ENCODE data around the gene ADH4. TPM values are rescaled to one million over a fixed set of nuclear protein-coding genes. Genes with fewer than 3 reads are reported as not detected.

The ADH4 gene
- total RNA-seq, 1 experiment from 2014 or later: not detected

- Histone ChIP-seq H3K4me1 (ENCODE audit: insufficient read depth, low read length) (no peaks in the 10 kb centered on the region), H2AFZ (ENCODE audit: low read length) (no peak overlapping the region), H4K20me1 (ENCODE audit: control insufficient read depth, insufficient read depth, insufficient read length) (no peaks in the 10 kb centered on the region), H3K18ac (ENCODE audit: insufficient read length, low read depth, low read length) (no peak overlapping the region), H3K79me2 (ENCODE audit: insufficient read depth, low read length) (no peaks in the 10 kb centered on the region), H3K23ac (ENCODE audit: insufficient read length, low read depth, low read length) (no peak overlapping the region), H3K27me3 (ENCODE audit: insufficient read depth, low read length) (no peaks in the 10 kb centered on the region), H4K5ac (ENCODE audit: insufficient read length, low read depth, low read length) (no peak overlapping the region), H2AK5ac (ENCODE audit: insufficient read length, low read length) (no peak overlapping the region), H3K23me2 (ENCODE audit: insufficient read length, low read depth, low read length, poor library complexity, severe bottlenecking) (no peaks in the 10 kb centered on the region), H3K9ac (ENCODE audit: extremely low read depth, insufficient read length, low read length) (no peak overlapping the region), H2BK15ac (ENCODE audit: low read depth, low read length) (no peak overlapping the region), H2BK5ac (ENCODE audit: insufficient read length, low read length) (no peak overlapping the region), H3K56ac (ENCODE audit: insufficient read length, low read depth, low read length) (no peak overlapping the region), H4K91ac (ENCODE audit: insufficient read length, low read depth, low read length) (no peak overlapping the region), H3T11ph (ENCODE audit: low read length) (no peak overlapping the region), H2BK20ac (ENCODE audit: low read depth, low read length, poor library complexity, severe bottlenecking) (no peak overlapping the region), H3K4ac (ENCODE audit: low read depth, low read length) (no peak overlapping the region), H2BK12ac (ENCODE audit: insufficient read length, low read depth, low read length) (no peak overlapping the region), H3K4me2 (ENCODE audit: insufficient read depth, insufficient read length, low read length) (no peak overlapping the region), H2BK120ac (ENCODE audit: low read depth, low read length, poor library complexity, severe bottlenecking) (no peak overlapping the region), H3K14ac (ENCODE audit: insufficient read depth, low read length) (no peak overlapping the region), H3K79me1 (ENCODE audit: insufficient read depth, low read depth, low read length, poor library complexity, severe bottlenecking) (no peaks in the 10 kb centered on the region), H4K8ac (replicated peaks; ENCODE audit: insufficient read length, low read depth, low read length) (no peak overlapping the region), H3K27ac (ENCODE audit: insufficient read length, low read depth, low read length) (no peak overlapping the region), H3K9me3 (ENCODE audit: control insufficient read depth, low read depth, low read length) (no peaks in the 10 kb centered on the region)
- WGBS (ENCODE audit: extremely low coverage, insufficient read length, low lambda C conversion rate): no CpG with 5 or more reads among the region's 4 CpGs
- Mint-ChIP-seq H3K27ac (peak overlapping the region in 2 of 3 experiments; percentile 0 to 78; a peak in 4 of 7 replicates), H3K4me1 (peaks cover 13 to 17% of the 10 kb centered on the region in 2 experiments), H3K4me3 (no peak overlapping the region), H3K9me3 (peaks cover 12 to 16% of the 10 kb centered on the region in 2 experiments), H3K27me3 (ENCODE audit: low read depth) (no peaks in the 10 kb centered on the region; the same call in 1 of the 2 replicates), H3K36me3 (ENCODE audit: insufficient read depth in 1 of 3, low read depth in 3 of 3) (peaks cover 12 to 27% (median 15%) of the 10 kb centered on the region in 3 experiments)
- no peak for DNase-seq
- no peak for TF ChIP-seq CTCF (conservative IDR thresholded peaks at IDR 0.05)
Measured at GRCh38 chr4:99121008-99121407, 23.1 kb downstream of the ADH4 start.
